Suprapubic skin (tissue), 4 donors: ENCODE data around the gene SFRP5.

Source experiments
- CTCF ChIP-seq, 2 donors: fragments of 200-600 bp in 1 of 2; fragments of 450-650 bp in 1 of 2; sonication (generic) in 1 of 2; IDR thresholded peaks; one replicate each; pipeline ENCODE4 v1.5.1; 2016 to 2019; ENCODE audit warnings: antibody characterized with exemption in 2 of 2, mild to moderate bottlenecking in 1 of 2, moderate library complexity in 1 of 2
- POLR2A ChIP-seq, 2 donors: fragments of 450-650 bp; IDR thresholded peaks; one replicate each; pipeline ENCODE4 v1.6.1; 2017; ENCODE audit warnings: antibody characterized with exemption in 2 of 2, mild to moderate bottlenecking in 2 of 2, moderate library complexity in 2 of 2
- POLR2AphosphoS5 ChIP-seq, 3 donors: sonication (generic); formaldehyde crosslinking; IDR thresholded peaks; one replicate each; pipeline ENCODE4 v1.6.1; 2017; ENCODE audit warnings: antibody characterized with exemption in 3 of 3

- TF ChIP-seq CTCF (IDR thresholded peaks at IDR 0.05), result no peak
- TF ChIP-seq POLR2A (IDR thresholded peaks at IDR 0.05), result peak; percentile 29 to 91
- TF ChIP-seq POLR2AphosphoS5 (IDR thresholded peaks at IDR 0.05), result peak; percentile 60 to 88 (median 76)
Measured at GRCh38 chr10:97736902-97737769, 34.7 kb downstream of the SFRP5 start, which contains the start of gene ZFYVE27.
